Measurements from ENCODE around the gene THSD7B. TPM values are rescaled to one million over a fixed set of nuclear protein-coding genes. Genes with fewer than 3 reads are reported as not detected.
"Not testable (repeated sequence)": the region's sequence is repeated elsewhere in the genome, so short reads cannot be mapped to it uniquely, and the experiment has no call there.

Gene THSD7B
- total RNA-seq, 1 donor from 2014 or later, result 1.2 TPM

DNA sequence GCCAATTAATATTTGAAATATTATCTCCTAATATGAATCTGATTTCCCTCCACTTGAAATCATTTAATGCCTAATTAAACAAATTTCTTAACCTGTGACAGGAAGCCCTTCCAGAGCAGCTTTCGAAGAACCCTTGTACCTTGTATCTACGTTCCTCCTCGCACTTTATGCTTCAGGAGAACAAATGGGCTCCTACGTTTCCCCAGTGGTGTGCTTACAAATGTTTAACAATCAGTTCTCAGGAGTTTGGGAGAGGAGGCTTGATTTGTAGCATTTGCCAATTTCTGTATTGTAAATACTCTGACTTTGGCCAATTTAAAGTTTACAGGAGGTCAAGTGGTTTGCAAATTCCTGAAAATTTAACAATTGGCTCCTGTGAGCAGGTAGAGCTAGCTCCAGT is 327.8 kb downstream of the THSD7B start:
- no peaks in the 10 kb centered on the region for H3K9me3 Mint-ChIP-seq
- no peaks in the 10 kb centered on the region for H3K27me3 Mint-ChIP-seq (ENCODE audit: insufficient read depth, low read depth)
- Histone ChIP-seq H3K4me2 (no peak overlapping the region), H3F3A (ENCODE audit: low read depth) (no peaks in the 10 kb centered on the region), H3K4me1 (no peaks in the 10 kb centered on the region), H4K20me1 (ENCODE audit: low read depth) (no peaks in the 10 kb centered on the region), H2AFZ (replicated peaks) (no peak overlapping the region), H3K9me3 (ENCODE audit: low read depth) (no peaks in the 10 kb centered on the region), H3K79me2 (ENCODE audit: low read depth) (no peaks in the 10 kb centered on the region), H3K27ac (no peak overlapping the region), H3K9ac (no peak overlapping the region), H3K36me3 (no peaks in the 10 kb centered on the region), H3K27me3 (no peaks in the 10 kb centered on the region), H3K4me3 (no peak overlapping the region)
- TF ChIP-seq, protein P1, sequence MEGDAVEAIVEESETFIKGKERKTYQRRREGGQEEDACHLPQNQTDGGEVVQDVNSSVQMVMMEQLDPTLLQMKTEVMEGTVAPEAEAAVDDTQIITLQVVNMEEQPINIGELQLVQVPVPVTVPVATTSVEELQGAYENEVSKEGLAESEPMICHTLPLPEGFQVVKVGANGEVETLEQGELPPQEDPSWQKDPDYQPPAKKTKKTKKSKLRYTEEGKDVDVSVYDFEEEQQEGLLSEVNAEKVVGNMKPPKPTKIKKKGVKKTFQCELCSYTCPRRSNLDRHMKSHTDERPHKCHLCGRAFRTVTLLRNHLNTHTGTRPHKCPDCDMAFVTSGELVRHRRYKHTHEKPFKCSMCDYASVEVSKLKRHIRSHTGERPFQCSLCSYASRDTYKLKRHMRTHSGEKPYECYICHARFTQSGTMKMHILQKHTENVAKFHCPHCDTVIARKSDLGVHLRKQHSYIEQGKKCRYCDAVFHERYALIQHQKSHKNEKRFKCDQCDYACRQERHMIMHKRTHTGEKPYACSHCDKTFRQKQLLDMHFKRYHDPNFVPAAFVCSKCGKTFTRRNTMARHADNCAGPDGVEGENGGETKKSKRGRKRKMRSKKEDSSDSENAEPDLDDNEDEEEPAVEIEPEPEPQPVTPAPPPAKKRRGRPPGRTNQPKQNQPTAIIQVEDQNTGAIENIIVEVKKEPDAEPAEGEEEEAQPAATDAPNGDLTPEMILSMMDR (IDR thresholded peaks at IDR 0.05), result no peak
- no peak for DNase-seq (ENCODE audit: low spot score)
- H3K36me3 Mint-ChIP-seq, result no peaks in the 10 kb centered on the region
- H3K27ac Mint-ChIP-seq, result no peak overlapping the region
- no peaks in the 10 kb centered on the region for H3K4me1 Mint-ChIP-seq
- no peak overlapping the region for H3K4me3 Mint-ChIP-seq

GRCh38 chr2:137096187-137096586 is 330.8 kb downstream of the THSD7B start:
- no peak overlapping the region for H3K4me3 Mint-ChIP-seq
- Histone ChIP-seq H3K79me2 (ENCODE audit: low read depth) (no peaks in the 10 kb centered on the region), H3K4me3 (no peak overlapping the region), H3K27me3 (no peaks in the 10 kb centered on the region), H3K4me2 (no peak overlapping the region), H4K20me1 (ENCODE audit: low read depth) (no peaks in the 10 kb centered on the region), H2AFZ (replicated peaks) (no peak overlapping the region), H3K9ac (no peak overlapping the region), H3F3A (ENCODE audit: low read depth) (no peaks in the 10 kb centered on the region), H3K9me3 (ENCODE audit: low read depth) (no peaks in the 10 kb centered on the region), H3K4me1 (no peaks in the 10 kb centered on the region), H3K36me3 (no peaks in the 10 kb centered on the region), H3K27ac (no peak overlapping the region)
- no peak for DNase-seq (ENCODE audit: low spot score)
- H3K4me1 Mint-ChIP-seq, result no peaks in the 10 kb centered on the region
- H3K36me3 Mint-ChIP-seq, result no peaks in the 10 kb centered on the region
- no peaks in the 10 kb centered on the region for H3K27me3 Mint-ChIP-seq (ENCODE audit: insufficient read depth, low read depth)
- H3K9me3 Mint-ChIP-seq, result no peaks in the 10 kb centered on the region
- H3K27ac Mint-ChIP-seq, result no peak overlapping the region
- no peak for TF ChIP-seq EZH2 (IDR thresholded peaks at IDR 0.05)

DNA sequence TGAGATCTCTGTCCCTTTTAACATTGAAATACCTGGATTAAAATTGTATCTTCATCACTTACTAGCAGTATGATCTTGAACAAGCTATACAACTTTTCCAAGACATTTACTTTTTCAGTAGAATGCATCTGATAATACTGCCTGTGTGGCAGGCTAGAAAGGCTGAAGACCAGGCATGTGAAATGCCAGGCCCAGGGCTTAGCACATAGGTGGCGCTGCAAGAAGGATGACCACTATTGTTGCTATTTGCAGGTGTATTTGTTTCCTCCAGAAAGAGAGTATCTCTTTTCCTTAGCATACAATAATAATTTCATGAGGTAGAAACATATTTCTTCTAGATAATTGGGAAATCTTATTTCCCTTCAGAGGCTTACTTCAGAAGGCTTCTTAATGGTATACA is 331.3 kb downstream of the THSD7B start:
- Mint-ChIP-seq H3K27me3 (ENCODE audit: insufficient read depth, low read depth) (no peaks in the 10 kb centered on the region), H3K4me1 (no peaks in the 10 kb centered on the region), H3K9me3 (no peaks in the 10 kb centered on the region), H3K4me3 (no peak overlapping the region), H3K36me3 (no peaks in the 10 kb centered on the region), H3K27ac (no peak overlapping the region)
- H3K4me1 ChIP-seq, result no peaks in the 10 kb centered on the region
- no peaks in the 10 kb centered on the region for H4K20me1 ChIP-seq (ENCODE audit: low read depth)
- no peaks in the 10 kb centered on the region for H3K9me3 ChIP-seq (ENCODE audit: low read depth)
- no peaks in the 10 kb centered on the region for H3K27me3 ChIP-seq
- H2AFZ ChIP-seq (replicated peaks), result no peak overlapping the region
- TF ChIP-seq, protein P1 (IDR thresholded peaks at IDR 0.05), result peak; percentile 59
- no peak for TF ChIP-seq EZH2phosphoT487 (IDR thresholded peaks at IDR 0.05)
- no peaks in the 10 kb centered on the region for H3K36me3 ChIP-seq
- H3K4me2 ChIP-seq, result no peak overlapping the region
- H3K27ac ChIP-seq, result no peak overlapping the region
- no peaks in the 10 kb centered on the region for H3F3A ChIP-seq (ENCODE audit: low read depth)
- H3K4me3 ChIP-seq, result no peak overlapping the region
- peak; percentile 19 for DNase-seq (ENCODE audit: low spot score)
- H3K9ac ChIP-seq, result no peak overlapping the region
- no peaks in the 10 kb centered on the region for H3K79me2 ChIP-seq (ENCODE audit: low read depth)

DNA sequence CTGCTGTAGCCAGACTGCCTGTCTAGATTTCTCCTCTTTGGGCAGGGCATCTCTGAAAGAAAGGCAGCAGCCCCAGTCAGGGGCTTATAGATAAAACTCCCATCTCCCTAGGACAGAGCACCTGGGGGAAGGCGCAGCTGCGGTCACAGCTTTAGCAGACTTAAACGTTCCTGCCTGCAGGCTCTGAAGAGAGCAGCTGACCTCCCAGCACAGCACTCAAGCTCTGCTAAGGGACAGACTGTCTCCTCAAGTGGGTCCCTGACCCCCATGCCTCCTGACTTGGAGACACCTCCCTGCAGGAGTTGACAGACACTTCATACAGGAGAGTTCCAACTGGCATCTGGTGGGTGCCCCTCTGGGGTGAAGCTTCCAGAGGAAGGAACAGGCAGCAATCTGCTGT is 336.5 kb downstream of the THSD7B start:
- DNase-seq (ENCODE audit: low spot score); H2AFZ ChIP-seq (replicated peaks): not testable (repeated sequence)

More for the DNA sequence above, 336.5 kb downstream of the THSD7B start:
- not testable (repeated sequence) for H3K9ac ChIP-seq; H3K27me3 ChIP-seq; H3K4me3 Mint-ChIP-seq; H3F3A ChIP-seq (ENCODE audit: low read depth); H3K4me1 Mint-ChIP-seq; H3K4me3 ChIP-seq; H3K36me3 ChIP-seq; H3K27me3 Mint-ChIP-seq (ENCODE audit: insufficient read depth, low read depth); H3K4me2 ChIP-seq; H4K20me1 ChIP-seq (ENCODE audit: low read depth); H3K4me1 ChIP-seq; H3K27ac ChIP-seq; H3K79me2 ChIP-seq (ENCODE audit: low read depth); H3K27ac Mint-ChIP-seq; H3K9me3 Mint-ChIP-seq; H3K9me3 ChIP-seq (ENCODE audit: low read depth); H3K36me3 Mint-ChIP-seq

All from neural progenitor cell (in vitro differentiated cells).